ENCODE data around the gene MNX1.

Gene MNX1

DNA sequence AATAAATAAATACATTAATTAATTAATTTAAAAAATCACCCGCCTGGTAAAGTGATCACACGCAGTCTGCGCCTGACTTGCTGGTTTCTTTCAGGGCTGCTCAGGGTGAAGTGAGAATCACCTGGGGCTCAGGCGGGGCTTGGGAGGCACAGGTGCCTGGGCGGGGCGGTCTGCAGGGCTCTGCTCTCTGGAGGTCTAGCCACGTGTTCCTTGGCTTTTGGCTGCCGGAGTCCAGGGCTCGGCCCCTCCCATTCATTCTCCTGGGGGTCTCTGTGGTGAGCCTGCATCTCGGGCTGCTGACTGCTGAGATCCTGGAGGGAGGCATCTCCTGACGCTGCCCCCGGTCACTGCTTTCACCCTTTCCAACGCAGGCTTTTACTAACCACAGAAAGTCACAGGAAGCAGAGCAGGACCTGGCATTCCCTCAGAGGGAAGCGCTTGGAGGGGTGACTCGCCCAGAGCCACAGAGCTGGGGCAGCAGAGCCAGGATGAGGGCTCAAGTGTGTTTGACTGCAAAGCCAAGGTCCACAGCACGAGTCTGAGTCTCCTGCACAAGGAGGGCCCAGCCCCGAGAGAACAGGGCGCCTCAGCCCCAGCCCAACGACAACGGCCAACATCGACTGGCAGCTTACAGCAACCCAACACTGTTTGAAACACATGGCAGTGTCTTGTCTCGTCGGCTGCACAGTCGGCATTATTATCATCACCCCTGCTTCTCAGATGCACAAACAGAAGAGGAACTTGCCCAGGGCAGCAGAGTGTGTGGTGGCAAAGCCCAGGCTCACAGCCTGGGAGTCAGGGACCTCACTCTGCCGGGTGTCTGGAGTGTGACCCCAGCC is 22.4 kb upstream of the MNX1 start:
- FAIRE-seq: no peak

DNA sequence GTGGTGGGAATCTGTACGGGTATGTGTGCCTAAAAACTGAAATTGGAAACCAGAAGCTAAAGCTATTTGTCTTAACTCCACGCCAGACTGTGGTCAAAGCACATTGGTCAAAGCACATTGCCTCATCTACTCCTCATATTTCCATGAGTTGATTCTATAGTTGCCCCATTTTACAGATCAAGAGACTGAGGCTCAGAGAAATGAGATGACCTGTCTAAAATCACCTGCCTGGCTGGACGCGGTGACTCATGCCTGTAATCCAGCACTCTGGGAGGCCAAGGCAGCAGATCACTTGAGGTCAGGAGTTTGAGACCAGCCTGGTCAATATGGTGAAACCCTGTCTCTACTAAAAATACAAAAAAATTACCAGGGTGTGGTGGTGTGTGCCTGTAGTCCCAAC is 21.7 kb upstream of the MNX1 start:
- no peak for FAIRE-seq

DNA sequence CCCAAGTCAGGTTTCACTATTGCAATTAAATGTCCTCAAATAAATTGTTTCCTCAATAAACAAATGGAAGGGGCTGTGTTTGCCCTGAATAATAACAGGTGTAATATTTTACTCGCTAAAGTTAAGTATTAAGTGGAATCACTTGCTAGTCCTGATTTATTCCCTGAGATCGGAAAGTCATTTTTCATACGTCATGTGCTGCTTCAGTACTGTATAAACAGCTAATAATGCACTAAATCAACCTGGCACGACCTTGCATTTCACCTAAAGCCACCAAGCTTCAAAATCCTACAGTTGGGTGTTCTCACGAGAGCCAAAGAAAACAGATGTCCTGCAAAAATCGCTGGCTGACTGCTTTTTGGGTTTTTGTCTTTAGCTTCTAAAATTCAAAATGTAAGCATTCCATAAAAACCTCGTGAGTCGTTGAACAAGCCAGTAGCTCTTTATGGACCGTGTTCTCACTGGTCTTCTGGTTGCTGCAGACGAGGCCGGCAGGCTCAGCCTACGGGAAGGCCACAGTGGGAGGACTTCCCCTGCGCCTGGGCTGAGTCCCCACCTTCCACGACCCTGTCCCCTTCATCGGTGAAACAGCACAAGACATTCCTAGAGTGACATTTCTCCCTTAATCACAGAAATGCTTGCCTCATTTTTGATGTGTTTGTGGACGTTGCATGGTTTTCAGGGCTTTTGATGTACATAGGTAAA is 17.9 kb upstream of the MNX1 start:
- FAIRE-seq: no peak

DNA sequence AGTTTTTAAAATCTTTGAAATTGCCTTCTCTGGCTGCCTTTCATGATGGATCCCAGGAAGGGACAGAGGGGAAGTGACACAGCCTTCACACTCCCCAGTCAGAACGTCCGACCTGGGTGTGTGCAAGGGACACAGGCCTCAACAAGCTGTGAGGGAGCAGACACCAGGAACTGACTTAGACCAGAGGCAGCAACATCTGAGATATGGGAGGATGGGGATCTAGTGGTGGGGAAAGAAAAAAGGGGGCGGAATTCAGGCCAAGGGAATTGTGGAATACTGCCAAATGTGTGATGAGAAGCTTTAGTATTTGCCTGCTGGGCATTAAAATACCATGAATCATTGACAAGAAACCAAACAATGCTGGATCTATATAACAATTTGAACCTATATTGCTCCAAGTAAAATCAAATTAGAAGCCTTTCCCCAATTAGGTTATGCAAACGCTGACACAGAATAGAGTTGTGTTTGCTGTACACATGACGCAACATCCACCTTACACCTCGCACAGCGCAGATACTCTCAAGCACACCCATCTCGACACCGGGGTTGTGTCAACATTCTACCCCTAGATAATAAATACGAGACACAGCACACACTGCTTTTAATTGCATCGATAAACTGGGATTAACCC is 17.2 kb upstream of the MNX1 start:
- peak; percentile 51 for FAIRE-seq

DNA sequence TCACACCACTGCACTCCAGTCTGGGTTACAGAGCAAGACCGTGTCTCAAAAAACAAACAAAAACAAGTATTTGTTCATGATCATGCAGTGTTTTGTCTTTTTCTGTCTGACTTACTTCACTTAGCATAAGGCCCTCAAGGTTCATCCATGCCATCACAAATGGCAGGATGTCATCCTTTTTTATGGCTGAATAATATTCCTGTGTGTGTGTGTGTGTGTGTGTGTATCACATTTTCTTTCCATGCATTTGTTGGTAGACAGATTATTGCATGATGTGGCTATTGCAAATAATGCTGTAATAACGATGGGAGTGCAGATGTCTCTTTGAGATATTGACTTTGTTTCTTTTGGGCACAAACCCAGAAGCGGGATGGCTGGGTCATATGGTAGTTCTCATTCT is 14.3 kb upstream of the MNX1 start:
- FAIRE-seq: no peak

DNA sequence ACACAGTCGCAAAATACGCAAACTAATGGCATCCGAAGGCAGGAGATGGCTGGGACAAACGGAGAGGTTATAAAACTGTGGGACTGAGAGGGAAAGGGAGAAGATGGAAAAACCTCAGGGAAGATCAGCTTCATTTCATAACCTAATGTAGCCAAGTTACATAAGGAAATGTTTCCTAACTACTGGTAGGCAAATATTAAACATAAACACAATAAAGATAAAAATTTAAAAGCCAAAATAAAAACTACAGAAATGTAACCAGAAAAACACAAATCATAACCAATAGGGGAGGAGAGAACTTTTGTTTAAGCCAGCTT is 13.1 kb upstream of the MNX1 start:
- no peak for FAIRE-seq

DNA sequence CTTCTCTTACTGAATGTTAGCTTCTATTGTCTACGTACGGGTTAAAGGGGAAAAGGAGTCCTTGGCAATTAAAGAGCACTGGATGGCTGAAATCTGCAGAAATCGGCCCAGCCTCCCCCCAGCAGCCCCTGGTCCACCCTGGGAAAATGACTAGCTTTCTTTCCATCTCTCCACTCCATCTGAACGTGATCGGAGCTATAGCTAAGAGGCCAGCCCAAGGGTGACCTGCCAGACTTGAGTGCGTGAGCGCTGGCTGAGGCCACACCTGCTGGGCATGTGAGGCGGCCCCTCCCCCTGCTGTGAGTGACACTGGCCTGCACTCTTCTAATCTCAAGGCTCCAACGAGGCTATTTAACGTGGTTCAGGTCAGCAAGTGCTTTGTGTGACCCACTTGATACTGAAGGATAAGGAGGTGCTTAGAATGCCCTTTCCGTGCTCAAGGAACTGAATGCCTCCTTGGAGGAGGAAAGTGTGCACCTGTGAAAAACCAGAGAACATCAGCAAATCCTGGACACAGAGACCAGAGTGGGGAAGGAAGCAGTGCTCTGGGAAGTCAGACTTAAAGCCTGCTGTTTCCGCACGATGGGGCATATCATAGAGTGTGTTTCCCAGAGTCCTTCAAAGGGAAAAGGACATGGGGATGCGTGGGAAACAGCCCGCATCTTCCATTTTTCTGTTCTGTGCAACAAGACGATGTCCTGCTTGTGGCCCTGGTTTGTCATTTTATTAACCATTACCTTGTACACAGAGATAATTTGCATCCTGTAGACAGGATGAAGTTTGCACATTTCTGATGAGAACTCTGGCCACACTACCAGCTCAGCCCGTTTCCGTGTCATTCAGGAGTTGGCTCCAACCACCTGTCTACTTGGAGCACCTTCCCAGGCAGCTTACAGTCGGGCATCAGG is 12.5 kb upstream of the MNX1 start:
- FAIRE-seq: no peak

DNA sequence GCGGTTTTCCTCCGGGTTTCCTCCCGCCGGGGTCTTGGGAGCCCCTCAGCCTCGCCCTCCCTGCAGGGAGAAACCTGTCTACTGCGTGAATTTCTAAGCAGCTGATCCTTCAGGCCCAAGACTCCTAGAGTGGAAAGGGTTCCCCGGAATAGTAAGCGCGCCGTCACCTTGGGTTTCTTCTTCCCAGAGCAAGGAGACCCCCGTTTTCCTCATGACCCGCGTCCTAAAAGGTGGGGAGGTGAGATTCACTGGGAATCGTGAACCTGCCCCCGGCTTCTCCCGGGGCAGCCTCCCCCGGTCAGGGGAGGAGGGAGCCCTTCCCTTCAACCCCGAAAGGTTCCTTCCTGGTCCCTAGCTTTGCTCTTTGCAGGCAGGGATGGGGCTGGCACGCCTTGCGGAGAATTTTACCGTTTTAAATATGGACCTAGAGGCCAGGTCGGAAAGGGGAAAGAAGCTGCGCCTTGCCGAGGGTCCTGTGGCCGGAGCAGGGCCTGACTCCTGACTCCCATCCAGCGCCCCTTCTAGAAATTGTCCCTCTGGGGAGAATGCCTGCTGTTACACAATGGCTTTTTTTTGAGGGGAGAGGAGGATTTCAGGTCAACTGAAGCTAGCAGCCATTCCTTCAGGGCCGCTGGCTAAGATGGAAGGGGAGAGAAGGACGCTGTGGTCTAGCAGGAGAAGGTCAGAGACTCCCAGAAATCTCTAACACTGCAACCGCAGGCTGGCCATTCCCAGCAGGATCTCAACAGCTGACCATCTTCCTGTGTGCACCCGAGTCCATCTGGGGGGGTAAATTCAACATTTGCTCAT is 11.6 kb upstream of the MNX1 start:
- no peak for FAIRE-seq

DNA sequence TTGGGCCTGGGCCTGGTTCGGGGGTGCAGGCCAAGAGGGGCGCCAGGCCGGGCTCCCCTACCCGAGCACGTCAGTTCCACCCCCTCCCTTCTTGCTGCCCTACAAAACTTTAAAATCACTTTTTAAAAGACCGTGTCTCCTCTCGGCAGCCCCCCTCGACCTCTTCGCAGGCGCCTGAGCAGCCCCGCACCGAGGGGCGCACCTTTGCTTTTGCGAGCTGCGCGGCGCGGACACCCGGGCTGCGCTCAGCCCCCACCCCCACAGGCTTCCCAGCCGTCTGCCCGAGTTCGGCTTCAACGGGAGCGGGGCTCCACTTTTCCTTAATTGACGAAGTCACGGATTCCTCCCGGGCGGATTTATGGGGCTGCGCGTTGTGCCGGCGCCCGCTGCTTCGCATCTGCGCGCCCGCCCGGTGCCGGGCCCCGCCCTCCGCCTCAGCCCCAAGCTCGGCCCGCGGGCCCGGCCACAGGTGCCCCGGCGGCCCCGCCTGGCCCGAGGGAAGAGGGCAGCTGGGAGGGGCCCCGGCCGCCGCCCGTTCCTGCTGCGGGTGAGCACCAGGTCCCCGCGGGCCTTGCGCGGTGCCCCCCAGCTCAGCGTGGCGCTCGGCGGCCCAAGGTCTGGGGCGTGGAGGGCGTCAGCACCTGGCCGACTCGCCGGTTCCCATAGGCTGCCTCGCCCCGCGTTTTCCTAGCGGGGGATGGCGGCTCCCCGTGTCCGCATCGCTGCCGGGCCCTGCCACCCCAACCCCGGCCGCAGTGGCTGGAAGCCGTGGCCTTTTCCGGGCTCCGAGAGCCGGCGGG is 10.8 kb upstream of the MNX1 start:
- no peak for FAIRE-seq

DNA sequence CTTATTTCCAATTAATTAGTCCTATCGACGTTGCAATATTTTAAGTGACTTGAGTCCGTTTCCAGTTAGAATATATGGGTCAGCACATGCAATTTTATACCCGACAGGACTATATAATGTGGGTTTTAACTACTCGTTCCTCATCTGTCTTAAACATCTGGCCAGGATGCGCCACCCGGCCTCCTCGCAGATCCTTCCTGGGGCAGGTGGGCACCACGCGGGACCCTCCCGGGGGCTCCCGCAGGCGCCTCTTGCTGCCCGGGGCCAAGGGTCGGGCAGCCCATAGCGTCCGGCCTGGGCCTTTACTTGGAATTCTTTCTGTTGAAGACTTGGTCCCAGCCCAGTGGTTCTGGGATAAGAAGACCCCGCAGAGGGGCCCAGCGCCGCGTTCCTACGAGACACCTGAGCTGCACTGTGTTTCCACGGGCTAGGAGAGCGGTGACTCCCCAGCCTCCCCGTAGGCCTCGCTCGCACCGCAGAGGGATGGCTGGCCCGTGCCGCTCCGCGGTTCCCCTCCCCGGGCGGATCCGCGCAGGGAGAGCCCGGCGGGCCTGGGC is 10.1 kb upstream of the MNX1 start:
- FAIRE-seq: no peak

DNA sequence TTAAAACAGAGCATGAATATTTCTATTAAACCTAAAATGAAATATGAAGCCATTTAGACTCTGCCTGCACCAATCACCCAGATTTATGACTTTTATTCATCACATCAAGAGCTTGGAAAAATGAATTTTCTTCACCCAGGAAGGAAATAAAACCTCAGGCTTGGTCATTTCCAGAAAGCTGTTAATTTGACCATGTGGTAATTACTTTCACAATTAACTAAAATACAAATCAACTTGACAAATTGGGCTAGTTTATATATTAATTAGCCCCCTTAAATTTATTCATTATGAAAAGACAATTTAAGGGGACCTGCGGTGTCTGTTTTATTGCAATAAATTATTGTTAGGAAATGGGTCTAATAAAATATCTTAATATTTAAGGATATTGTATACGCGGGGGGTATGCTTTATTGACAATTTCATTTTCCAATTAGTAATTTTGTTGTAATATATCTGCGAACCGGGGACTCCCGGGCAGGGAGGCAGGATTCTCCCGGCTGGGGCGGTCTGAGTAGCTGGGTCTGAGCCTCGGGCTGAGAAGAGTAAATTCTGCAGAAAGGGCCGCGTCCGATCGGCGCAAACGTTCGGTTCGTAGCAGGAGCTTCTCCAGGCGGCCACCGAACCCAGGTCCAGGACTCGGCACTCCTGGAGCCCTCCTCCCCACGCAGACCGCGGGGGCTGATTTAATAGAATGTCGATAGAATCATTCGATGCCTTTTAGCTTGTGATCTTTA is 9.4 kb upstream of the MNX1 start:
- no peak for FAIRE-seq

DNA sequence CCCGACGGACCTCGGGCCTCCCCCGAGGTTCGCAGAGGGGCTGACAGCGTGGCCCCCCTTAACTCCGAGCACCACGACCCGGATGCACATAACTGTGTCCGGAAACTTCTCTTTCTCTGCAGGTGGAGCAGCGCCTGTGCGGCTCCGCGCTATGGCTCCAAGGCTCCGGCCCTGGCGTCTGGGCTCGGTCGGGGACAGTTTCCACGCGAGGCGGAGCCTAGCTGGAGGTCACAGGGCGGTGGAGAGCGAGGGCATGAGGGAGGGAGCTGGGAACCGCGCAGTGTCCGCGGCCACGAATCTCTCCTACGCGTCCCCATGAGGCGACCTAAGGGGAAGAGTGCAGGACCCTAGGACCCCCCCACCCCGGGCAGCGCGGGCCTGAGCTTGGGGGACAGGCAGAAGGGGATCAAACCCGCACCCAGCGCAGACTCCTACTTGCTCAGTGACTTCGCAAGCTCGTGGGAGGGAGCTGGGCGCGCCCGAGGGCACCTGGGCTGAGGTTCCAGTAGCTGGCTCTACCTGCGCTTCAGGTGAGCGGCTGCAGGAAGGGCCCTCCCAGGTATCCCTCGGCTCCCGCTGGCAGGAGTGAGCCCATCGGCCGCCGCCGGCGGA is 8.6 kb upstream of the MNX1 start:
- no peak for FAIRE-seq

DNA sequence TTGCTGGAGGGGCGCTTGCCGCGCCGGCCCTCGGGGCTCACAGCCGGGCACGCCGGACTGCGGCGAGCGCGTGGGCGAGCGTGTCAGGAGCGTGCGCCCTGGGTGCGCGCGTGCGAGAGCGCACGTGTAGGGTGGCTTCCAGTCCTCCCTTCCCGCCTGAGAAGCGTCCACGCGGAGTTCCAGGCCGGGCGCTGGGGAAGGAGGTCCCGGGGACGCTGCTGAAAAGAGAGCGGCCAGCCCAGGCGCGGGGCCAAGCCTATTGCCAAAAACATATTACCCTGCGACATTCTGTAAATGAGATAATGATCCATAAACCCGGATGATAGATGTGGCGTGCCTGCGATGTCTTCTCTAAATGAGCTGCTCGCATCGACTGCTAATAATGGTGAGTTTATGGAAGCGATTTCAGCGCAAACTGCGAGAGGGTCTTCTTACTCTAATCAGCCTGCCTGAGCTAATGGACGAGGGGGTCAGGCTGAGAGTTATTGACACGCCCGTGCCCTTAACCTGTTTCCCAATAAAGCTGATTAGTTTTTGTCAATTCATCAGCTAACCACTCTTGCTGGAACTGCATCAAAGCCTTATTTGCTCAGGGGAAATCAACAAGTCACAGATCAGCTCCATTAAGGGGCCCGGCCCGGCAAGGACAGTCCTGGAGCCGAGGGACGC is 8.0 kb upstream of the MNX1 start:
- no peak for FAIRE-seq

DNA sequence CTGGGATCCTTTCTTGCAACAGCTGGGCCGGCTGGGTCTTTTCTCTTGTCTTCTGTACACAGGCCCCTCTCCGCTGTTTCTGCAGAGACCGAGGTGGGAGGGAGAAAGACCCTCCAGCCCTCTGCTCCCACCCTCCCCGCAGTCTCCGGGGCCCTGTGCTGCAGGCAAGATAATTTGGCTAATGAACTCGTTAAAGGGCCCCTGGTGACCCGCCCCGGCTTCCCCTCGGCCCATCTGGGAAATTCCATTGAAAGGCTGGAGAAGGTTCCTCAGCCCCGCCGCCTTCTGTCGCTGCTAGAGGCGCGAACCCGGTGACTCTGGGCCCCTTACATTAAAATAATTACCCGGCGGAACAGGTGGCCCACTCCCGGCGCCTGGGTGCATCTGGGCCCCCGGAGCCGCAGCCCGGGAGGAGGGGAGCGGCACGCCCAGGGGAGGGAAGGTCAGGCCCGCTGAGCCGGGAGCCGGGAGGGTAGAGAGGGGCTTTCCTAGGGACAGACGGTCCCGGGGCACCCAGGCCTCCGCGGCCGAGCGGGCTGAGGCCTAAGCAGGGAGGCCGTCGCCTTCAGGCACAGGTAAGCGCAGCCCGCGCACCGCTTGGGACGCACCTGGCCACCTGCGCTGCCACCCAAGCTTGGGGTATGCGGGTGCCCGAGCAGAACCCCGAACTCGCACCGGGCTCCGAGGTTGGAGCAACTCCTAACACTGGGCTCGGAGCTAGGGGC is 7.3 kb upstream of the MNX1 start:
- FAIRE-seq: no peak

DNA sequence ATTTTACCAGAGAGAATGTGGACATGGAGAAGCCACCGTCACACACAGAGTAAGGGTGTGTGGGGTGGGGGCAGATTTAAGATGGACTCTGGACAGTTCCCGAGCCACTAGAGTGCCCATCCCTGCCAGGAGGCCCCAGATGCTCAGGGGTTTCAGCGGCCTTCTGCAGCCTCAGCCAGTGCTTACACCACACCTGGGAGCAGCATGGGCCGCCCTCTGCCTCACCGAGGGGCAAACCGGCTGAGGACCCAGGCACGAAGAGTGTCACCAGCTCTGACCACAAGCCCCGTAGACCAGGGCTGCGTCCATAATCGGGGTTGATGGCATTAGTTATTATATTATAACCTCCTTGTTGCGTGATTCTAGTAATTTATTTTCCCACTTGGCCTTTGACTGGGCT is 6.7 kb upstream of the MNX1 start:
- FAIRE-seq: no peak

DNA sequence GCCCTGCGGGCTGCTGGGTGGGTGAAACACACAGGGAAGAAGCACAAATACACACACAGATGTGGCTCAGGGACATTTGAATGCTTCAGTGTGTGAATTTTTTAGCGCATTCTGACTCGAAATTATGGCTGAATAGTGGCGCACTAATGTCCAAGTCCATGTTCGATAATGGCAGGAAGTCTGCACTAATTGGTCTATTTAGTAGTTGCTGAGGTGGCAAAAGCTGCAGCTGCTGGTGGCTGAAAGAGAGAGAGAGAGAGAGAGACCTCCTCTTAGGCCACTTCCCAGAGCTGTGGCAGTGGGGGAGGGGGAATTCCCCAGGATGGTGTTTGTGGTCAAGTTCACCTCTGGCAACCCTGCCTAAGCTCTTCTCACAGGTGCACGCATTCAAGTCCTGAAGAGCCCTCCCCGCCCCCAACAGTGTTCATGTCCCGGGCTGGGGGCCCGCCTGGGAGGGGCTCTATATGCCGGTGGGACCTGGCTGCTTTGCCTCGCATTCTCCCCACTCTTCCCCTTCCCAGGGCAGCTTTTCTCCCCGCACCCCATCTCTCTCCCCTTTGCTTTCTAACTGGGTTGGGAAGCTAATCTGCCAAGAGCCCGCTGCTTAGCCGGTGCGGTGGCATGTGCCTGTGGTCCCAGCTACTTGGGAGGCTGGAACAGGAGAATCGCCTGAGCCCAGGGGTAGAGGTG is 6.0 kb upstream of the MNX1 start:
- peak; percentile 99 for FAIRE-seq

DNA sequence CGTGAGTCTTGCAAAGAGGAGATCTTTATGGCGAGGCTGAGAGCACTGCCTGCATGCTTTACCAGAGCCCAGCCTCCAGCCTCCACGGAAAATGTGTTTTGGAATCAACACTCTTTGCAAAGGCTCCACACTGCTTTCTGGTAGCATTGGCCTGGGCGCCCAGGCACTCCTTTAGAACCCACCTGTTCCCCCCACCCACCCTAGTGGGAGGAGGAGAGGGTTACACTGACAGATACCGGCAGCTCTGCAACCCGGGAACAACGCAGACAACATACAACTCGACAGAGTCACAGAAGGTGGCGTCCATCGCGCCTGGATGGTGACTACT is 5.5 kb upstream of the MNX1 start:
- FAIRE-seq: no peak
